ENCODE results near the gene RXRA.

The RXRA gene

GRCh38 chr9:134413112-134413715 is 87.0 kb downstream of the RXRA start:
- H3K36me3 ChIP-seq (ENCODE audit: control insufficient read depth in 2 of 2, insufficient read depth in 1 of 2, low read length in 2 of 2), result peaks cover 0 to 33% of the 10 kb centered on the region in 2 experiments; a peak in 1 of 3 replicates
- no peak overlapping the region for H3K27ac ChIP-seq (ENCODE audit: extremely low read depth, low read depth, low read length)
- TF ChIP-seq KLF9 (tag by site-specific recombination; IDR thresholded peaks at IDR 0.05; ENCODE audit: low read depth) (0 out of 2 replicates have a peak, but pooled peaks have one; percentile 14), EGR2 (tag by site-specific recombination; IDR thresholded peaks at IDR 0.05; ENCODE audit: low read depth) (peak; percentile 36; the same call in 1 of the 2 replicates), OSR2 (tag by site-specific recombination; IDR thresholded peaks at IDR 0.05) (no peak), ZNF114 (tag by site-specific recombination; IDR thresholded peaks at IDR 0.05) (0 out of 2 replicates have a peak, but pooled peaks have one; percentile 66), ZFHX2 (tag by site-specific recombination; conservative IDR thresholded peaks at IDR 0.05) (peak; percentile 59), PRDM1 (tag by site-specific recombination; IDR thresholded peaks at IDR 0.05) (no peak), ZNF292 (tag by site-specific recombination; IDR thresholded peaks at IDR 0.05; ENCODE audit: borderline replicate concordance, low read depth) (no peak), ZSCAN4 (tag by site-specific recombination; IDR thresholded peaks at IDR 0.05) (no peak)
- ChIA-PET CTCF (interaction anchor here (0.6 to 2.0 kb wide), 5 partner anchors 14 to 244 kb away, joined by 3 to 5 read pairs (median 3); no protein-coding TSS in a partner anchor), POLR2A (no interaction called here)
- 0 out of 2 replicates have a peak, but pooled peaks cover 3% of the 10 kb centered on the region for H3K4me1 ChIP-seq (ENCODE audit: control insufficient read depth, insufficient read depth, low read length)
- no peaks in the 10 kb centered on the region for H3K9me3 ChIP-seq (ENCODE audit: control insufficient read depth, insufficient read depth, low read depth, low read length)
- no peak overlapping the region for H3K4me3 ChIP-seq (ENCODE audit: low read depth, low read length)

- H3K4me3 ChIP-seq (ENCODE audit: low read depth, low read length), result no peak overlapping the region
- POLR2A ChIA-PET, result interaction anchor here (0.5 kb wide), 1 partner anchor 10 kb away, joined by 8 read pairs; no protein-coding TSS in a partner anchor
- H3K27ac ChIP-seq (ENCODE audit: extremely low read depth, low read depth, low read length), result no peak overlapping the region
- no peaks in the 10 kb centered on the region for H3K9me3 ChIP-seq (ENCODE audit: control insufficient read depth, insufficient read depth, low read depth, low read length)
- CTCF ChIA-PET, result interaction anchor here (0.6 to 2.0 kb wide), 8 partner anchors 29 to 246 kb away, joined by 3 to 5 read pairs (median 4); no protein-coding TSS in a partner anchor
- peaks cover 0 to 32% of the 10 kb centered on the region in 2 experiments; a peak in 1 of 3 replicates for H3K36me3 ChIP-seq (ENCODE audit: control insufficient read depth in 2 of 2, insufficient read depth in 1 of 2, low read length in 2 of 2)
- 0 out of 2 replicates have a peak, but pooled peaks cover 3% of the 10 kb centered on the region for H3K4me1 ChIP-seq (ENCODE audit: control insufficient read depth, insufficient read depth, low read length)
- TF ChIP-seq ZNF169 (tag by site-specific recombination; IDR thresholded peaks at IDR 0.05), result no peak
- TF ChIP-seq ZNF521 (tag by site-specific recombination; IDR thresholded peaks at IDR 0.05), result no peak
- TF ChIP-seq ZNF704 (tag by site-specific recombination; IDR thresholded peaks at IDR 0.05), result no peak
- TF ChIP-seq HIC1 (tag by site-specific recombination; IDR thresholded peaks at IDR 0.05), result peak; percentile 29; the same call in 1 of the 2 replicates
- peak; percentile 39; the same call in 1 of the 2 replicates for TF ChIP-seq PATZ1 (tag by site-specific recombination; IDR thresholded peaks at IDR 0.05)
- TF ChIP-seq KLF17 (tag by site-specific recombination; IDR thresholded peaks at IDR 0.05), result peak; percentile 64; the same call in 1 of the 2 replicates
- TF ChIP-seq GLIS2 (tag by site-specific recombination; IDR thresholded peaks at IDR 0.05), result peak; percentile 42
- no peak for TF ChIP-seq KLF16 (tag by site-specific recombination; IDR thresholded peaks at IDR 0.05)
- TF ChIP-seq ZNF248 (tag by site-specific recombination; IDR thresholded peaks at IDR 0.05), result no peak
- TF ChIP-seq ZNF692 (tag by site-specific recombination; IDR thresholded peaks at IDR 0.05), result no peak
- no peak for TF ChIP-seq ZNF701 (tag by site-specific recombination; IDR thresholded peaks at IDR 0.05)
- TF ChIP-seq ZNF629 (tag by site-specific recombination; IDR thresholded peaks at IDR 0.05), result 0 out of 2 replicates have a peak, but pooled peaks have one; percentile 30
- peak; percentile 78 for TF ChIP-seq ZNF398 (tag by site-specific recombination; IDR thresholded peaks at IDR 0.05)
Measured at GRCh38 chr9:134413890-134414623, 87.8 kb downstream of the RXRA start.

All from HEK293 (cell line).